Fibroblast of pulmonary artery (primary cell): ENCODE measurements around the gene ADARB2.

ENCODE experiments used
- DNase-seq: peaks from one replicate; pipeline ENCODE4 v3.0.0-alpha.2; 2010; ENCODE audit warnings: low read depth
- H3K4me3 ChIP-seq: replicated peaks from 2 replicates; pipeline ENCODE4 v1.5.1; 2011; ENCODE audit warnings: low read depth, mild to moderate bottlenecking, control low read depth, low read length, moderate library complexity
- TF ChIP-seq, protein P1 (sequence below): IDR thresholded peaks from 2 replicates; pipeline ENCODE4 v1.5.1; 2011; ENCODE audit warnings: mild to moderate bottlenecking, control low read depth, low read length, inconsistent platforms; ENCODE audit errors: missing control alignments

The ADARB2 gene

GRCh38 chr10:1369197-1369596 lies 368.1 kb downstream of the ADARB2 start:
- DNase-seq = no peak
- TF ChIP-seq, protein P1, sequence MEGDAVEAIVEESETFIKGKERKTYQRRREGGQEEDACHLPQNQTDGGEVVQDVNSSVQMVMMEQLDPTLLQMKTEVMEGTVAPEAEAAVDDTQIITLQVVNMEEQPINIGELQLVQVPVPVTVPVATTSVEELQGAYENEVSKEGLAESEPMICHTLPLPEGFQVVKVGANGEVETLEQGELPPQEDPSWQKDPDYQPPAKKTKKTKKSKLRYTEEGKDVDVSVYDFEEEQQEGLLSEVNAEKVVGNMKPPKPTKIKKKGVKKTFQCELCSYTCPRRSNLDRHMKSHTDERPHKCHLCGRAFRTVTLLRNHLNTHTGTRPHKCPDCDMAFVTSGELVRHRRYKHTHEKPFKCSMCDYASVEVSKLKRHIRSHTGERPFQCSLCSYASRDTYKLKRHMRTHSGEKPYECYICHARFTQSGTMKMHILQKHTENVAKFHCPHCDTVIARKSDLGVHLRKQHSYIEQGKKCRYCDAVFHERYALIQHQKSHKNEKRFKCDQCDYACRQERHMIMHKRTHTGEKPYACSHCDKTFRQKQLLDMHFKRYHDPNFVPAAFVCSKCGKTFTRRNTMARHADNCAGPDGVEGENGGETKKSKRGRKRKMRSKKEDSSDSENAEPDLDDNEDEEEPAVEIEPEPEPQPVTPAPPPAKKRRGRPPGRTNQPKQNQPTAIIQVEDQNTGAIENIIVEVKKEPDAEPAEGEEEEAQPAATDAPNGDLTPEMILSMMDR = no peak
- no peak overlapping the region for H3K4me3 ChIP-seq

DNA sequence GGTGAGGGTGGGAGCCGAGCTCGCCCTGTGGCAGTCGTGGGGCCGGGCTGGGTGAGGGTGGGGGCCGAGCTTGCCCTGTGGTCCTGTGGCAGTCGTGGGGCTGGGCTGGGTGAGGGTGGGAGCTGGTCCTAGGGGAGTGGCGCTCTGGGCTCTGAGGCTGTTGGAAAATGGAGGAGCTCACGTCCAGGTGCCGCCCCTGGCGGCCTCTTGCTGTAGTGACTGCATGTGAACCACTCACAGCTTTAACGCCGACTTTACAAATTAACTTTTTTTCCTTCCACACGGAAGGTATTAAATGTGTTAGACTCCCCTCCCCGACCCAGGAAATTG lies 368.5 kb downstream of the ADARB2 start:
- no peak for DNase-seq
- TF ChIP-seq, protein P1 = peak; percentile 14
- H3K4me3 ChIP-seq = no peak overlapping the region

- no peak for DNase-seq
- TF ChIP-seq, protein P1 = no peak
- no peak overlapping the region for H3K4me3 ChIP-seq
These were observed 369.1 kb downstream of the ADARB2 start for GRCh38 chr10:1367938-1368841.

DNA sequence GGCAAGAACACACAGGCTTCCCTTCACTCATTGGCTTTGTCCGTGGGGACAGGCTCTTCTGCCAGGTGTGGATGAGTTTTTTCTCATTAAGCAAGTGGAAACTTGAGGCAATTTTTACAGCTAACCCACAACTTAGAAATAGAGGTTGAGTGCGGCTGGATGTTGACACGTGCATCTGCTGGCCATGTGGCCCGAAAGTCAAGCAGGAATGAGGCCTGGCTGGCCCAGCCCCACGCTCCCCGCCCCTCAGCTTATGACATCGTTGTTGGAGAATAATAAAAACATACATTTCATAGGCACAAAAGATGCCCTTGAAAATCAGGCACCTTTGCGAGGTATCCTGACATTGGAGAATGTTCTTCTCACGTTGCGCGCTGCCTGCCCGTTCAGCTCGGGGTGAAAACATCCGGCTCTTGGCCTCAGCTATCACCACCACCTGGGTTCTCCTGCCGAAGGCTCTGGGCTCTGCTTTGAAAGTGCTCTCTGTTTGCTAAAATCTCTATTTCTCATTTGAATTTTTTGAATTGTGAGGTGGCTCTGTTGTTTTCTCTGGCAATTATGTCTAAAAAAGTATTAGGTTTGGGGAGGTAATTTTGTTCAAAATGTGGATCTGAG lies 370.4 kb downstream of the ADARB2 start:
- H3K4me3 ChIP-seq = no peak overlapping the region
- TF ChIP-seq, protein P1 = no peak
- DNase-seq = no peak

DNA sequence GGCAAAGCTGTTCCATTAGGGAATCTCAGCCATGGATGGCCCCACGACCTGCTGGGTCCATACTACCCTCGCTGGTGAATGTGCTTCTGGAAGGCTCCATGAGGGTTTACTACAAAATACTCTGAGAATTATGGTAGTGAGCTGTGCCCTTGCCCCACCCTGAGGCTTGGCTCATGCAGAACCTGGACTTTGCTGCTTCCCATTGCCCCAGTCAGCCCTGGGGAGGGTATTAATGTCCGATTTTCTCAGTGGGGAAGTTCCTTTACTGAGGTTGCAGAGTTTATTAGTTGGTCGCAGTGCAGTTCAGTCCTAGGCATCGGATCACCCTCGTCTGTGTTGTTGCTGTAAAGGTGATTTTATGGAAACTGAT lies 371.0 kb downstream of the ADARB2 start:
- DNase-seq = no peak
- no peak overlapping the region for H3K4me3 ChIP-seq
- TF ChIP-seq, protein P1 = no peak

DNA sequence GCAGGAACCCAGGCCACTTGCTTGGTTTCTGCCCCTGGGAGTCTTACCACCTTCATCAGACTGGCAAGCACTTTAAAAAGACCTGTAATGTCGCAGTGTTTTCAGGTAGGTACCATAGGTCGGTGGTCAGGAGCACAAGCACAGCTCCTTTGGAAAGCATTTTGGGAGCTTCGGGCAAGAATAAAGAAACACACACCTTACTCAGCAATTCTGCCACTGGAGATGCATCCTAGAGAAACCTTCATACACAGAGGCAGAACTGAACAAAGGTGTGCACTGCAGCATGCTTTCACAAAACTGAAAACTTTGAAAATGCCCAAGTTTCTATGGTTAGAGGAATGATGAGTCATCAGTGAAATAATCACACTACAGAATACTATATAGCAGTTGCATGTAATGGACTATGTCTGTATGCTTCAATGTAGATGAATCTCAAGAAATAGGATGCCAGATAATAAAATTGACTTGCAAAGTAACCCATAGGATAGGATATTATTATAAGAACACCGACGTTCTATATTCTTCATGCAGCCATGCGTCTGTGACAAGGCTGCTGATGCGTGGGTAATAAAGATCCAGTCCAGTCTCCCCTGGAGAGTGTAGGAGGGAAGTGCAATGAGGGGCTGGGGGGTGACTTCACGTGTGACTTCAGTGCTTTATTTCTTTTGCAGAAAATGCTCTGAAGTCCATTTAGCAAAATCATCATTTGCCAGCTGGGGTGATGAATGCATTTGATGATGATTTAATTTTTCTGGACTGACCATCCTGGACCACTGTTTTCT lies 371.6 kb downstream of the ADARB2 start:
- TF ChIP-seq, protein P1 = no peak
- DNase-seq = no peak

More for the DNA sequence above, 371.6 kb downstream of the ADARB2 start:
- no peak overlapping the region for H3K4me3 ChIP-seq
